Testis (tissue), 3 donors: Measurements from ENCODE around the gene PIK3CB. TPM values are rescaled to one million over a fixed set of nuclear protein-coding genes. Genes with fewer than 3 reads are reported as not detected.

Experiments
- DNase-seq: peaks from one replicate; pipeline ENCODE4 v3.0.0-alpha.2; 2019
- H3K27ac ChIP-seq, 2 donors: fragments of 200-600 bp; sonication (generic); one replicate each; pipeline ENCODE4 v1.5.1; 2019
- H3K27me3 ChIP-seq: fragments of 200-600 bp; sonication (generic); one replicate; pipeline ENCODE4 v1.5.1; 2019
- H3K36me3 ChIP-seq: fragments of 200-600 bp; sonication (generic); one replicate; pipeline ENCODE4 v1.5.1; 2017; ENCODE audit warnings: low read depth; ENCODE audit errors: missing control alignments
- H3K4me1 ChIP-seq: fragments of 200-600 bp; sonication (generic); one replicate; pipeline ENCODE4 v1.5.1; 2019
- H3K4me3 ChIP-seq, 2 donors: fragments of 200-600 bp; sonication (generic); one replicate each; pipeline ENCODE4 v1.5.1; 2017 to 2019
- H3K9me3 ChIP-seq: fragments of 200-600 bp; sonication (generic); one replicate; pipeline ENCODE4 v1.5.1; 2017
- CTCF ChIP-seq, 3 experiments: fragments of 450-650 bp in 2 of 3; fragments of 200-600 bp in 1 of 3; sonication (generic) in 1 of 3; IDR thresholded peaks; one replicate each; pipeline ENCODE4 v1.5.1; 2016 to 2019; ENCODE audit warnings: antibody characterized with exemption in 3 of 3, mild to moderate bottlenecking in 2 of 3, moderate library complexity in 1 of 3
- POLR2A ChIP-seq: fragments of 450-650 bp; IDR thresholded peaks from one replicate; pipeline ENCODE4 v1.6.1; 2017; ENCODE audit warnings: antibody characterized with exemption, mild to moderate bottlenecking, moderate library complexity
- WGBS, 2 donors: methylation state at CpG; one replicate each; pipeline ENCODE4 v1.1.5; 2018; 5-methylcytosine and 5-hydroxymethylcytosine counted together
- intact Hi-C: fragments of 100-400 bp; cut with DNase I; formaldehyde crosslinking; loops from one replicate; pipeline ENCODE4 v1.15.1; 2023; ENCODE audit warnings: low total_unique reads
- polyA plus RNA-seq: library from polyadenylated mRNA; stranded (reverse); fragments of 350-450 nt; fragmentation: Illumina TruSeq; extraction: RNeasy Lipid Tissue Mini Kit (QIAGEN cat#74804); gene quantifications from one replicate; pipeline ENCODE4 v1.2.3, GENCODE V29; 2014; ENCODE audit warnings: low read depth, low replicate concordance; ENCODE audit not compliant: insufficient read depth
- total RNA-seq, 2 donors: library from RNA; depleted of rRNA; stranded (reverse); fragments of >200 nt; gene quantifications; one replicate each; pipeline ENCODE4 v1.2.3, GENCODE V29; 2016

PIK3CB gene
- total and polyA plus RNA-seq, 3 donors from 2014 or later: 14.3 to 27.7 (median 25.9) TPM

- peaks cover 7% of the 10 kb centered on the region for H3K4me1 ChIP-seq
- peak; percentile 46 for DNase-seq
- H3K36me3 ChIP-seq: no peaks in the 10 kb centered on the region
- TF ChIP-seq CTCF (IDR thresholded peaks at IDR 0.05) (no peak), POLR2A (no peak)
- no peaks in the 10 kb centered on the region for H3K9me3 ChIP-seq
- peak overlapping the region in 1 of 2 donors; percentile 53 for H3K27ac ChIP-seq
- no peak overlapping the region for H3K4me3 ChIP-seq
- no peaks in the 10 kb centered on the region for H3K27me3 ChIP-seq
- intact Hi-C loops: no loop called here
Observed at GRCh38 chr3:138774529-138775253, 60.0 kb downstream of the PIK3CB start.

- Histone ChIP-seq H3K27me3 (no peaks in the 10 kb centered on the region), H3K4me1 (peaks cover 7% of the 10 kb centered on the region), H3K9me3 (no peaks in the 10 kb centered on the region), H3K36me3 (no peaks in the 10 kb centered on the region), H3K27ac (no peak overlapping the region), H3K4me3 (no peak overlapping the region)
- no peak for DNase-seq
- TF ChIP-seq POLR2A: no peak
- TF ChIP-seq CTCF (IDR thresholded peaks at IDR 0.05): no peak
- 89 to 96% methylated on average over 2 of the region's 2 CpGs for WGBS, 2 donors
- intact Hi-C loops: no loop called here
Observed at GRCh38 chr3:138771585-138771984, 63.1 kb downstream of the PIK3CB start.

- intact Hi-C loops: no loop called here
- DNase-seq: no peak
- no peak for TF ChIP-seq CTCF (IDR thresholded peaks at IDR 0.05)
- no peak for TF ChIP-seq POLR2A
- Histone ChIP-seq H3K9me3 (no peaks in the 10 kb centered on the region), H3K27me3 (no peaks in the 10 kb centered on the region), H3K4me1 (no peaks in the 10 kb centered on the region), H3K36me3 (no peaks in the 10 kb centered on the region), H3K4me3 (no peak overlapping the region), H3K27ac (no peak overlapping the region)
Observed at GRCh38 chr3:138769616-138770015, 65.1 kb downstream of the PIK3CB start.

GRCh38 chr3:138768946-138769345 lies 65.8 kb downstream of the PIK3CB start:
- intact Hi-C loops: no loop called here
- TF ChIP-seq POLR2A (no peak), CTCF (IDR thresholded peaks at IDR 0.05) (no peak)
- Histone ChIP-seq H3K4me1 (no peaks in the 10 kb centered on the region), H3K4me3 (no peak overlapping the region), H3K27me3 (no peaks in the 10 kb centered on the region), H3K9me3 (no peaks in the 10 kb centered on the region), H3K36me3 (no peaks in the 10 kb centered on the region), H3K27ac (no peak overlapping the region)
- DNase-seq: no peak
- 97 to 98% methylated on average over 4 to 5 of the region's 5 CpGs for WGBS, 2 donors

- H3K9me3 ChIP-seq: no peaks in the 10 kb centered on the region
- no peaks in the 10 kb centered on the region for H3K27me3 ChIP-seq
- intact Hi-C loops: no loop called here
- no peak for DNase-seq
- H3K36me3 ChIP-seq: no peaks in the 10 kb centered on the region
- no peak overlapping the region for H3K4me3 ChIP-seq
- 100% methylated on average over 1 of the region's 1 CpG; no CpG with 5 or more reads in 1 of the 2 donors for WGBS, 2 donors
- no peaks in the 10 kb centered on the region for H3K4me1 ChIP-seq
- no peak for TF ChIP-seq CTCF (IDR thresholded peaks at IDR 0.05)
- no peak overlapping the region for H3K27ac ChIP-seq
Observed at GRCh38 chr3:138768125-138768524, 66.6 kb downstream of the PIK3CB start.
